Psoas muscle (tissue), 8 donors: ENCODE results near the gene NOX5. TPM values are rescaled to one million over a fixed set of nuclear protein-coding genes. Genes with fewer than 3 reads are reported as not detected.

Experiments
- ATAC-seq, 4 donors: fragments of 200-7000 bp; cut with Tn5 transposase; one replicate each; pipeline ENCODE4 v1.9.1; 2020; ENCODE audit warnings: moderate library complexity in 3 of 4, mild to moderate bottlenecking in 2 of 4
- DNase-seq, 2 donors: peaks; one replicate each; pipeline ENCODE4 v3.0.0-alpha.2; 2020
- H3K27ac ChIP-seq: fragments of 200-600 bp; one replicate; pipeline ENCODE4 v1.8.0; 2022
- H3K27me3 ChIP-seq, 3 donors: fragments of 200-600 bp in 1 of 3; one replicate each; pipeline versions ENCODE4 v1.6.1 to v1.8.0; 2013 to 2022; ENCODE audit warnings: low read length in 2 of 3, mild to moderate bottlenecking in 2 of 3, moderate library complexity in 1 of 3; ENCODE audit not compliant: insufficient read depth in 3 of 3
- H3K36me3 ChIP-seq, 2 donors: fragments of 200-600 bp in 1 of 2; one replicate each; pipeline versions ENCODE4 v1.6.1 to v1.8.0; 2013 to 2022; ENCODE audit warnings: low read depth in 1 of 2, mild to moderate bottlenecking in 1 of 2, moderate library complexity in 1 of 2; ENCODE audit not compliant: insufficient read depth in 1 of 2
- H3K4me1 ChIP-seq: fragments of 200-600 bp; one replicate; pipeline ENCODE4 v1.8.0; 2022
- H3K4me3 ChIP-seq: fragments of 200-600 bp; one replicate; pipeline ENCODE4 v1.8.0; 2022; ENCODE audit warnings: mild to moderate bottlenecking
- H3K9me3 ChIP-seq: fragments of 200-600 bp; one replicate; pipeline ENCODE4 v1.8.0; 2022
- CTCF ChIP-seq: fragments of 200-600 bp; IDR thresholded peaks from one replicate; pipeline ENCODE4 v1.8.0; 2022; ENCODE audit warnings: antibody characterized with exemption
- WGBS, 3 donors: extraction: QIAGEN DNeasy Blood & Tissue Kit; methylation state at CpG; one replicate each; pipeline versions ENCODE4 v1.1.6 to v1.1.7; 2013; 5-methylcytosine and 5-hydroxymethylcytosine counted together
- intact Hi-C, 2 donors: fragments of 100-400 bp; cut with DNase I; formaldehyde crosslinking; loops; one replicate each; pipeline versions ENCODE4 v1.11.0 to v1.14.2; 2022
- polyA plus RNA-seq, 3 donors: library from polyadenylated mRNA; stranded (reverse); fragments of 200-250 nt; gene quantifications; one replicate each; pipeline ENCODE4 v1.2.3, GENCODE V29; 2013
- total RNA-seq, 4 donors: library from RNA; stranded (reverse); fragmentation: NEBNext Ultra II Directional in 2 of 4; extraction: Animal tissue kit (Norgen Biotek cat#: 25700) in 2 of 4; gene quantifications; one replicate each; pipeline versions ENCODE4 v1.2.1 to v1.2.4, GENCODE V29; 2021 to 2023
- donor health status: healthy with polysubstance abuse.
- donor health status: DM: no; HTN: no; CAD: no; lungs with moderate emphysema.
- donor health status: Bipolar disorder and iron deficiency.
- donor health status: healthy.
- donor health status: DM: yes; HTN: yes; CAD: no.
- donor health status: DM: no; HTN: no; CAD: no.
- donor health status: DM: no; HTN: no; CAD: no.
- donor health status: DM: yes; HTN: yes; CAD: no.

Gene NOX5
- total and polyA plus RNA-seq, 7 donors: 0.03 to 0.13 (median 0.04) TPM; not detected in 3

- intact Hi-C loops: no loop called here
- Histone ChIP-seq H3K27ac (no peak overlapping the region), H3K36me3 (no peaks in the 10 kb centered on the region), H3K27me3 (peaks cover 0 to 19% (median 0%) of the 10 kb centered on the region in 3 donors), H3K4me1 (no peaks in the 10 kb centered on the region), H3K9me3 (no peaks in the 10 kb centered on the region), H3K4me3 (no peak overlapping the region)
- DNase-seq (no peak), ATAC-seq (no peak)
- WGBS, 3 donors: 91 to 97% (median 94%) methylated on average over 9 of the region's 9 CpGs
- TF ChIP-seq CTCF: no peak
Measured at GRCh38 chr15:69027976-69028518, 13.6 kb downstream of the NOX5 start.

GRCh38 chr15:69031013-69032001 is 16.8 kb downstream of the NOX5 start:
- intact Hi-C loops: no loop called here
- Histone ChIP-seq H3K9me3 (no peaks in the 10 kb centered on the region), H3K27me3 (peaks cover 0 to 33% (median 2%) of the 10 kb centered on the region in 3 donors), H3K27ac (no peak overlapping the region), H3K4me1 (no peaks in the 10 kb centered on the region), H3K36me3 (no peaks in the 10 kb centered on the region), H3K4me3 (peak overlapping the region; percentile 46)
- WGBS, 3 donors: 14 to 19% (median 14%) methylated on average over 42 of the region's 42 CpGs
- ATAC-seq: peak; percentile 47 to 80 (median 74)
- TF ChIP-seq CTCF: peak; percentile 28
- peak; percentile 33 to 67 for DNase-seq

- DNase-seq (no peak), ATAC-seq (no peak)
- no peak overlapping the region for H3K27ac ChIP-seq
- H3K9me3 ChIP-seq: no peaks in the 10 kb centered on the region
- no peak for TF ChIP-seq CTCF
- peaks cover 0 to 33% (median 2%) of the 10 kb centered on the region in 3 donors for H3K27me3 ChIP-seq
- no peaks in the 10 kb centered on the region for H3K4me1 ChIP-seq
- no peaks in the 10 kb centered on the region for H3K36me3 ChIP-seq
- 45 to 57% (median 45%) methylated on average over 5 of the region's 5 CpGs for WGBS, 3 donors
- intact Hi-C loops: no loop called here
- peak overlapping the region; percentile 46 for H3K4me3 ChIP-seq
Measured at GRCh38 chr15:69032031-69032430, 17.5 kb downstream of the NOX5 start.

- DNase-seq: no peak
- WGBS, 3 donors: 68 to 78% (median 73%) methylated on average over 42 to 43 of the region's 43 CpGs
Measured at GRCh38 chr15:69032703-69033373, 18.3 kb downstream of the NOX5 start.

More at GRCh38 chr15:69032703-69033373, 18.3 kb downstream of the NOX5 start:
- Histone ChIP-seq H3K27me3 (peaks cover 0 to 33% (median 2%) of the 10 kb centered on the region in 3 donors), H3K4me1 (no peaks in the 10 kb centered on the region), H3K36me3 (no peaks in the 10 kb centered on the region), H3K9me3 (no peaks in the 10 kb centered on the region), H3K4me3 (no peak overlapping the region), H3K27ac (no peak overlapping the region)
- intact Hi-C loops: no loop called here
- peak in 3 of 4 donors; percentile 23 to 65 (median 44) for ATAC-seq
- no peak for TF ChIP-seq CTCF
